GM23338 (cell line): ENCODE results near the gene SSH2. TPM values are rescaled to one million over a fixed set of nuclear protein-coding genes. Genes with fewer than 3 reads are reported as not detected.

Experiments
- ATAC-seq: fragments of 200-7000 bp; cut with Tn5 transposase; 3 replicates; pipeline ENCODE4 v1.9.1; 2020
- DNase-seq: peaks from one replicate; pipeline ENCODE4 v3.0.0-alpha.2; 2015; ENCODE audit warnings: low spot score
- H2AFZ ChIP-seq: fragments of 200-600 bp; sonication (generic); 2 replicates; pipeline ENCODE4 v1.8.0; 2016; ENCODE audit warnings: antibody characterized with exemption, mild to moderate bottlenecking, moderate library complexity
- H3F3A ChIP-seq: fragments of 200-600 bp; sonication (generic); replicated peaks from 2 replicates; pipeline ENCODE4 v1.8.0; 2017; ENCODE audit warnings: antibody characterized with exemption, mixed run types, low read depth
- H3K27ac ChIP-seq: fragments of 200-600 bp; sonication (generic); 2 replicates; pipeline ENCODE4 v1.6.1; 2016; ENCODE audit warnings: low read depth
- H3K27me3 ChIP-seq: fragments of 200-600 bp; sonication (generic); 2 replicates; pipeline ENCODE4 v1.8.0; 2016; ENCODE audit warnings: mild to moderate bottlenecking, mixed run types, moderate library complexity; ENCODE audit not compliant: insufficient read depth
- H3K36me3 ChIP-seq: fragments of 200-600 bp; sonication (generic); 2 replicates; pipeline ENCODE4 v1.8.0; 2016; ENCODE audit warnings: mild to moderate bottlenecking; ENCODE audit not compliant: insufficient read depth
- H3K4me1 ChIP-seq: fragments of 200-600 bp; sonication (generic); 2 replicates; pipeline ENCODE4 v1.8.0; 2016; ENCODE audit warnings: mild to moderate bottlenecking, moderate library complexity; ENCODE audit not compliant: insufficient read depth
- H3K4me2 ChIP-seq: fragments of 200-600 bp; sonication (generic); 2 replicates; pipeline ENCODE4 v1.7.1; 2017; ENCODE audit warnings: mixed run types
- H3K4me3 ChIP-seq: fragments of 200-600 bp; sonication (generic); 2 replicates; pipeline ENCODE4 v1.6.1; 2016; ENCODE audit warnings: mixed run types
- H3K79me2 ChIP-seq: fragments of 200-600 bp; sonication (generic); replicated peaks from 2 replicates; pipeline ENCODE4 v1.8.0; 2017; ENCODE audit warnings: mild to moderate bottlenecking; ENCODE audit not compliant: insufficient read depth
- H3K9me2 ChIP-seq: fragments of 200-600 bp; sonication (generic); 2 replicates; pipeline ENCODE4 v1.8.0; 2017; ENCODE audit not compliant: insufficient read depth
- H4K20me1 ChIP-seq: fragments of 200-600 bp; sonication (generic); replicated peaks from 2 replicates; pipeline ENCODE4 v1.8.0; 2017; ENCODE audit warnings: mild to moderate bottlenecking; ENCODE audit not compliant: insufficient read depth
- H3K27ac Mint-ChIP-seq: 2 replicates; pipeline ENCODE4 v1.8.0; 2020; ENCODE audit warnings: inconsistent platforms, mild to moderate bottlenecking, moderate library complexity, mixed read lengths
- H3K27me3 Mint-ChIP-seq: 3 replicates; pipeline ENCODE4 v1.8.0; 2022; ENCODE audit warnings: low read depth, mild to moderate bottlenecking, moderate library complexity, mixed read lengths, inconsistent platforms; ENCODE audit not compliant: insufficient read depth, poor library complexity
- H3K36me3 Mint-ChIP-seq: 3 replicates; pipeline ENCODE4 v1.8.0; 2021; ENCODE audit warnings: low read depth, mild to moderate bottlenecking, inconsistent platforms, moderate library complexity, mixed read lengths
- H3K4me1 Mint-ChIP-seq: 3 replicates; pipeline ENCODE4 v1.8.0; 2020; ENCODE audit warnings: mild to moderate bottlenecking, inconsistent platforms, mixed read lengths
- H3K4me3 Mint-ChIP-seq: 3 replicates; pipeline ENCODE4 v1.8.0; 2021; ENCODE audit warnings: moderate library complexity, mild to moderate bottlenecking, inconsistent platforms, mixed read lengths
- H3K9me3 Mint-ChIP-seq: 3 replicates; pipeline ENCODE4 v1.8.0; 2020; ENCODE audit warnings: moderate library complexity, mild to moderate bottlenecking, inconsistent platforms, mixed read lengths
- EZH2phosphoT487 ChIP-seq: fragments of 200-600 bp; sonication (generic); IDR thresholded peaks from one replicate; pipeline ENCODE4 v1.8.1; 2018; ENCODE audit warnings: antibody characterized with exemption; ENCODE audit not compliant: unreplicated experiment
- JUNB ChIP-seq: IDR thresholded peaks from one replicate; pipeline ENCODE4 v1.6.1; 2016; ENCODE audit warnings: antibody characterized with exemption; ENCODE audit not compliant: unreplicated experiment
- POLR2AphosphoS5 ChIP-seq: IDR thresholded peaks from 2 replicates; pipeline ENCODE4 v1.6.1; 2016; ENCODE audit warnings: antibody characterized with exemption, low read depth
- STAT1 ChIP-seq: IDR thresholded peaks from one replicate; pipeline ENCODE4 v1.6.1; 2016; ENCODE audit warnings: antibody characterized with exemption; ENCODE audit not compliant: unreplicated experiment
- ZNF114 ChIP-seq: fragments of 250-450 bp; sonication (Bioruptor Pico); IDR thresholded peaks from 2 replicates; pipeline ENCODE4 v1.5.0; 2020; ENCODE audit warnings: mild to moderate bottlenecking, moderate library complexity
- ZNF331 ChIP-seq: fragments of 250-450 bp; sonication (Bioruptor Pico); IDR thresholded peaks from 2 replicates; pipeline ENCODE4 v1.5.0; 2020; ENCODE audit warnings: low read depth, mild to moderate bottlenecking, moderate library complexity
- polyA plus RNA-seq: library from polyadenylated mRNA; unstranded; fragments of >200 nt; fragmentation: Nextera tagmentation; extraction: Ambion mirVana; gene quantifications from 2 replicates; pipeline ENCODE4 v1.2.1, GENCODE V29; 2016
- total RNA-seq: library from RNA; depleted of rRNA; stranded (reverse); fragments of >200 nt; shearing (Covaris generic); gene quantifications from 2 replicates; pipeline ENCODE4 v1.2.3, GENCODE V29; 2014
- TF ChIP-seq, protein P1 (sequence below): fragments of 250-450 bp; sonication (Bioruptor Pico); IDR thresholded peaks from 2 replicates; pipeline ENCODE4 v1.5.0; 2020; ENCODE audit warnings: mild to moderate bottlenecking, moderate library complexity
- TF ChIP-seq, protein P2 (sequence below): IDR thresholded peaks from one replicate; pipeline ENCODE4 v1.6.1; 2018; ENCODE audit warnings: antibody characterized with exemption; ENCODE audit not compliant: unreplicated experiment
- TF ChIP-seq, protein P3 (sequence below): IDR thresholded peaks from 2 replicates; pipeline ENCODE4 v1.6.1; 2016; ENCODE audit warnings: antibody characterized with exemption

The SSH2 gene
- total and polyA plus RNA-seq, 2 experiments from 2014 or later: 9.9 to 12.1 TPM

DNA sequence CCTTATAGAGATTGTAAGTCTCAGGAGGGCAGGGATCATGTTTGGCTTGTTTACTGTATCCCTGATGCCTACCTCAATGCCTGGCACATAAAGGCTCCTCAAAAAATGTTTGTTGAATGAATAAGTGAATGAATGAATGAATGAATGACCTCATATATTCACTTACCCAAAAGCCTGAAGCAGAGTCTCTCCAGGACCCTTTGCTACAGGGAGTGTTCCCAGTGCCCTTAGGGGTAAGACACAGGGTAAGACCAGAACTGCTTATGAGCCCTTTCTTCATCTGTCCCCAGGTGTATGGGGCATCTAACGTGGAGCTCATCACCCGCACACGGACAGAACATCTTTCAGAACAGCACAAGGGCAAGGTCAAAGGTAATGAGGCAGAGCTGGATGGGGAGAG is 319.6 kb downstream of the SSH2 start:
- Histone ChIP-seq H3K4me1 (peaks cover 17% of the 10 kb centered on the region), H3K36me3 (no peaks in the 10 kb centered on the region; the same call in 1 of the 2 replicates), H3F3A (no peaks in the 10 kb centered on the region), H3K27ac (no peak overlapping the region), H2AFZ (no peak overlapping the region), H3K79me2 (peaks cover 2% of the 10 kb centered on the region; the same call in 1 of the 2 replicates), H3K4me3 (no peak overlapping the region), H4K20me1 (peaks cover 7% of the 10 kb centered on the region; the same call in 1 of the 2 replicates), H3K27me3 (peaks cover 24% of the 10 kb centered on the region), H3K4me2 (no peak overlapping the region), H3K9me2 (no peaks in the 10 kb centered on the region)
- TF ChIP-seq STAT1 (no peak), JUNB (no peak), EZH2phosphoT487 (no peak), ZNF114 (CRISPR knock-in tag) (no peak)
- Mint-ChIP-seq H3K4me3 (no peak overlapping the region), H3K9me3 (no peaks in the 10 kb centered on the region; the same call in 2 of the 3 replicates), H3K27ac (no peak overlapping the region), H3K27me3 (peaks cover 24% of the 10 kb centered on the region), H3K36me3 (peaks cover 4% of the 10 kb centered on the region; the same call in 2 of the 3 replicates), H3K4me1 (peaks cover 18% of the 10 kb centered on the region)
- no peak for ATAC-seq
- no peak for DNase-seq

DNA sequence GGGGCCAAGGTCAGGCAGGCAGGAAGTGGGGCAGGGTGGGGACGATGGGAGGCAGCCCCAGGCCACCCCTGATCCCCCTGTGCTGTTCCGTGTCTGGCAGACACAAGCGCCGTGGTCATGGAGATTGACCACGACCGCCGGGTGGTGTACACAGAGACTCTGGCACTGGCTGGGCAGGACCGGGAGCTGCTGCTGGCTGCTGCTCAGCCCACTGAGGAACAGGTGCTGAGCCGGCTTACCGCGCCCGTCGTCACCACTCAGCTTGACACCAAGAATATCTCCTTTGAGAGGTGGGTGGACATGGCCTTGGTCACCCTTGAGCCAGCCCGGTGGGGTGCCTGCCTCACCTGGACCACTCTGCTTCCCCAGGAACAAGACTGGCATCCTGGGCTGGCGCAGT is 321.0 kb downstream of the SSH2 start:
- H3K4me2 ChIP-seq: no peak overlapping the region
- no peak overlapping the region for H3K27ac ChIP-seq
- no peak for ATAC-seq
- H3K4me1 ChIP-seq: peaks cover 3% of the 10 kb centered on the region; the same call in 1 of the 2 replicates
- H3K9me3 Mint-ChIP-seq: no peaks in the 10 kb centered on the region; the same call in 2 of the 3 replicates
- no peaks in the 10 kb centered on the region for H3K9me2 ChIP-seq
- no peak overlapping the region for H3K4me3 ChIP-seq
- H2AFZ ChIP-seq: no peak overlapping the region
- H3K27me3 Mint-ChIP-seq: peaks cover 10% of the 10 kb centered on the region
- peaks cover 7% of the 10 kb centered on the region; the same call in 1 of the 2 replicates for H4K20me1 ChIP-seq
- H3F3A ChIP-seq: no peaks in the 10 kb centered on the region
- H3K79me2 ChIP-seq: peaks cover 8% of the 10 kb centered on the region
- H3K27me3 ChIP-seq: peaks cover 9% of the 10 kb centered on the region
- no peak overlapping the region for H3K27ac Mint-ChIP-seq
- H3K36me3 ChIP-seq: no peaks in the 10 kb centered on the region; the same call in 1 of the 2 replicates
- H3K4me1 Mint-ChIP-seq: peaks cover 5% of the 10 kb centered on the region
- no peak for DNase-seq
- H3K4me3 Mint-ChIP-seq: no peak overlapping the region
- H3K36me3 Mint-ChIP-seq: peaks cover 4% of the 10 kb centered on the region; the same call in 2 of the 3 replicates
- TF ChIP-seq JUNB: no peak
- TF ChIP-seq ZNF114 (CRISPR knock-in tag): no peak
- no peak for TF ChIP-seq POLR2AphosphoS5
- no peak for TF ChIP-seq ZNF331 (CRISPR knock-in tag)
- TF ChIP-seq, protein P1, sequence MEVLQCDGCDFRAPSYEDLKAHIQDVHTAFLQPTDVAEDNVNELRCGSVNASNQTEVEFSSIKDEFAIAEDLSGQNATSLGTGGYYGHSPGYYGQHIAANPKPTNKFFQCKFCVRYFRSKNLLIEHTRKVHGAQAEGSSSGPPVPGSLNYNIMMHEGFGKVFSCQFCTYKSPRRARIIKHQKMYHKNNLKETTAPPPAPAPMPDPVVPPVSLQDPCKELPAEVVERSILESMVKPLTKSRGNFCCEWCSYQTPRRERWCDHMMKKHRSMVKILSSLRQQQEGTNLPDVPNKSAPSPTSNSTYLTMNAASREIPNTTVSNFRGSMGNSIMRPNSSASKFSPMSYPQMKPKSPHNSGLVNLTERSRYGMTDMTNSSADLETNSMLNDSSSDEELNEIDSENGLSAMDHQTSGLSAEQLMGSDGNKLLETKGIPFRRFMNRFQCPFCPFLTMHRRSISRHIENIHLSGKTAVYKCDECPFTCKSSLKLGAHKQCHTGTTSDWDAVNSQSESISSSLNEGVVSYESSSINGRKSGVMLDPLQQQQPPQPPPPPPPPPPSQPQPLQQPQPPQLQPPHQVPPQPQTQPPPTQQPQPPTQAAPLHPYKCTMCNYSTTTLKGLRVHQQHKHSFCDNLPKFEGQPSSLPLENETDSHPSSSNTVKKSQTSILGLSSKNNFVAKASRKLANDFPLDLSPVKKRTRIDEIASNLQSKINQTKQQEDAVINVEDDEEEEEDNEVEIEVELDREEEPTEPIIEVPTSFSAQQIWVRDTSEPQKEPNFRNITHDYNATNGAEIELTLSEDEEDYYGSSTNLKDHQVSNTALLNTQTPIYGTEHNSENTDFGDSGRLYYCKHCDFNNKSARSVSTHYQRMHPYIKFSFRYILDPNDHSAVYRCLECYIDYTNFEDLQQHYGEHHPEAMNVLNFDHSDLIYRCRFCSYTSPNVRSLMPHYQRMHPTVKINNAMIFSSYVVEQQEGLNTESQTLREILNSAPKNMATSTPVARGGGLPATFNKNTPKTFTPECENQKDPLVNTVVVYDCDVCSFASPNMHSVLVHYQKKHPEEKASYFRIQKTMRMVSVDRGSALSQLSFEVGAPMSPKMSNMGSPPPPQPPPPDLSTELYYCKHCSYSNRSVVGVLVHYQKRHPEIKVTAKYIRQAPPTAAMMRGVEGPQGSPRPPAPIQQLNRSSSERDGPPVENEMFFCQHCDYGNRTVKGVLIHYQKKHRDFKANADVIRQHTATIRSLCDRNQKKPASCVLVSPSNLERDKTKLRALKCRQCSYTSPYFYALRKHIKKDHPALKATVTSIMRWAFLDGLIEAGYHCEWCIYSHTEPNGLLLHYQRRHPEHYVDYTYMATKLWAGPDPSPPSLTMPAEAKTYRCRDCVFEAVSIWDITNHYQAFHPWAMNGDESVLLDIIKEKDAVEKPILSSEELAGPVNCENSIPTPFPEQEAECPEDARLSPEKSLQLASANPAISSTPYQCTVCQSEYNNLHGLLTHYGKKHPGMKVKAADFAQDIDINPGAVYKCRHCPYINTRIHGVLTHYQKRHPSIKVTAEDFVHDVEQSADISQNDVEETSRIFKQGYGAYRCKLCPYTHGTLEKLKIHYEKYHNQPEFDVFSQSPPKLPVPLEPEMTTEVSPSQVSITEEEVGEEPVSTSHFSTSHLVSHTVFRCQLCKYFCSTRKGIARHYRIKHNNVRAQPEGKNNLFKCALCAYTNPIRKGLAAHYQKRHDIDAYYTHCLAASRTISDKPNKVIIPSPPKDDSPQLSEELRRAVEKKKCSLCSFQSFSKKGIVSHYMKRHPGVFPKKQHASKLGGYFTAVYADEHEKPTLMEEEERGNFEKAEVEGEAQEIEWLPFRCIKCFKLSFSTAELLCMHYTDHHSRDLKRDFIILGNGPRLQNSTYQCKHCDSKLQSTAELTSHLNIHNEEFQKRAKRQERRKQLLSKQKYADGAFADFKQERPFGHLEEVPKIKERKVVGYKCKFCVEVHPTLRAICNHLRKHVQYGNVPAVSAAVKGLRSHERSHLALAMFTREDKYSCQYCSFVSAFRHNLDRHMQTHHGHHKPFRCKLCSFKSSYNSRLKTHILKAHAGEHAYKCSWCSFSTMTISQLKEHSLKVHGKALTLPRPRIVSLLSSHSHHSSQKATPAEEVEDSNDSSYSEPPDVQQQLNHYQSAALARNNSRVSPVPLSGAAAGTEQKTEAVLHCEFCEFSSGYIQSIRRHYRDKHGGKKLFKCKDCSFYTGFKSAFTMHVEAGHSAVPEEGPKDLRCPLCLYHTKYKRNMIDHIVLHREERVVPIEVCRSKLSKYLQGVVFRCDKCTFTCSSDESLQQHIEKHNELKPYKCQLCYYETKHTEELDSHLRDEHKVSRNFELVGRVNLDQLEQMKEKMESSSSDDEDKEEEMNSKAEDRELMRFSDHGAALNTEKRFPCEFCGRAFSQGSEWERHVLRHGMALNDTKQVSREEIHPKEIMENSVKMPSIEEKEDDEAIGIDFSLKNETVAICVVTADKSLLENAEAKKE: no peak
- TF ChIP-seq, protein P2, sequence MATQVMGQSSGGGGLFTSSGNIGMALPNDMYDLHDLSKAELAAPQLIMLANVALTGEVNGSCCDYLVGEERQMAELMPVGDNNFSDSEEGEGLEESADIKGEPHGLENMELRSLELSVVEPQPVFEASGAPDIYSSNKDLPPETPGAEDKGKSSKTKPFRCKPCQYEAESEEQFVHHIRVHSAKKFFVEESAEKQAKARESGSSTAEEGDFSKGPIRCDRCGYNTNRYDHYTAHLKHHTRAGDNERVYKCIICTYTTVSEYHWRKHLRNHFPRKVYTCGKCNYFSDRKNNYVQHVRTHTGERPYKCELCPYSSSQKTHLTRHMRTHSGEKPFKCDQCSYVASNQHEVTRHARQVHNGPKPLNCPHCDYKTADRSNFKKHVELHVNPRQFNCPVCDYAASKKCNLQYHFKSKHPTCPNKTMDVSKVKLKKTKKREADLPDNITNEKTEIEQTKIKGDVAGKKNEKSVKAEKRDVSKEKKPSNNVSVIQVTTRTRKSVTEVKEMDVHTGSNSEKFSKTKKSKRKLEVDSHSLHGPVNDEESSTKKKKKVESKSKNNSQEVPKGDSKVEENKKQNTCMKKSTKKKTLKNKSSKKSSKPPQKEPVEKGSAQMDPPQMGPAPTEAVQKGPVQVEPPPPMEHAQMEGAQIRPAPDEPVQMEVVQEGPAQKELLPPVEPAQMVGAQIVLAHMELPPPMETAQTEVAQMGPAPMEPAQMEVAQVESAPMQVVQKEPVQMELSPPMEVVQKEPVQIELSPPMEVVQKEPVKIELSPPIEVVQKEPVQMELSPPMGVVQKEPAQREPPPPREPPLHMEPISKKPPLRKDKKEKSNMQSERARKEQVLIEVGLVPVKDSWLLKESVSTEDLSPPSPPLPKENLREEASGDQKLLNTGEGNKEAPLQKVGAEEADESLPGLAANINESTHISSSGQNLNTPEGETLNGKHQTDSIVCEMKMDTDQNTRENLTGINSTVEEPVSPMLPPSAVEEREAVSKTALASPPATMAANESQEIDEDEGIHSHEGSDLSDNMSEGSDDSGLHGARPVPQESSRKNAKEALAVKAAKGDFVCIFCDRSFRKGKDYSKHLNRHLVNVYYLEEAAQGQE: no peak
- TF ChIP-seq STAT1: no peak
- TF ChIP-seq EZH2phosphoT487: no peak
- TF ChIP-seq, protein P3, sequence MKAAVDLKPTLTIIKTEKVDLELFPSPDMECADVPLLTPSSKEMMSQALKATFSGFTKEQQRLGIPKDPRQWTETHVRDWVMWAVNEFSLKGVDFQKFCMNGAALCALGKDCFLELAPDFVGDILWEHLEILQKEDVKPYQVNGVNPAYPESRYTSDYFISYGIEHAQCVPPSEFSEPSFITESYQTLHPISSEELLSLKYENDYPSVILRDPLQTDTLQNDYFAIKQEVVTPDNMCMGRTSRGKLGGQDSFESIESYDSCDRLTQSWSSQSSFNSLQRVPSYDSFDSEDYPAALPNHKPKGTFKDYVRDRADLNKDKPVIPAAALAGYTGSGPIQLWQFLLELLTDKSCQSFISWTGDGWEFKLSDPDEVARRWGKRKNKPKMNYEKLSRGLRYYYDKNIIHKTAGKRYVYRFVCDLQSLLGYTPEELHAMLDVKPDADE: no peak
